HG03457 (cell line): ENCODE data around the gene OR2K2.
"Not testable (repeated sequence)": the region's sequence is repeated elsewhere in the genome, so short reads cannot be mapped to it uniquely, and the experiment has no call there.

ENCODE experiments used
- ATAC-seq: cut with Tn5 transposase; IDR thresholded peaks from one replicate; pipeline ENCODE4 v1.9.1; 2021; ENCODE audit warnings: moderate number of reproducible peaks; ENCODE audit not compliant: unreplicated experiment

The OR2K2 gene

DNA sequence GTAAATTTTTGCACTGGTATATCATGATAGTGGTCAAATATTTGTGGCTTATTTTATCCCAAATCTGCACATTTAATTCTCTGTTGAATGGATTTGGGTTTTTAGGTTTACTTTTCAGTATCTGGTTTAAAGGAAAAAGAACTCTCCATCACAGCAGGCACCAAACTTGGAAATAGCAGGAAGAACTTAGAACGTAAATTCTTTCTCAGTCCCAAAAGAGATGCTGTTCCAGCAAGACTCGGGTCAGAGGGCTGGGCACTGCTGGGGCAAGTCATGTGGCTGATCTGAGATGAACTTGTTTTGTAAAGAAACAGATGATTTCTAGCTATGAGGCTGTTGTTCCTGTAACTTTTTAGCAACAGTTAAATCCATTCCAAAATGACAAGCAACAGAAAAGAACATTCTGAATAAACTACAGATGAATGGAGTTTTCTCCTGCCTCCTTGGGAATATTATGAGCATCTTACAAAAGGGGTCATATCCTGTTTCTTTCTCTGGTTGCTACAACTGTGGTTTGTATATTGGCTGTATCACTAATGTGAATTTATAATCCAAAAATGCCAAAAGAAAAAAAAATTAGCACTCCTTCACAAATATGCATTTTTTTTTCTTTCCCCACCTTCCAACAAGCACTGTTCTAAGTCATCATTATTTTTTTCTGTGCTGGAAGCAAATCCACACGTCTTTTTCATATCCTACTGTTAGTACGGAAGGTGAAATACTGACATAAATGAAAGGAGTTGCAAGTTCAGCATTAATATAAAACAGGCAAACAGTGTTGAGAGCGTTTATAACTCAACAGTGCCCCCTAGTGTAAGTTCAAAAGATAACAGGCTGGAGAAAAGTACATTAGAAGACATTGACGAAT lies 31.1 kb downstream of the OR2K2 start:
- no peak for ATAC-seq

DNA sequence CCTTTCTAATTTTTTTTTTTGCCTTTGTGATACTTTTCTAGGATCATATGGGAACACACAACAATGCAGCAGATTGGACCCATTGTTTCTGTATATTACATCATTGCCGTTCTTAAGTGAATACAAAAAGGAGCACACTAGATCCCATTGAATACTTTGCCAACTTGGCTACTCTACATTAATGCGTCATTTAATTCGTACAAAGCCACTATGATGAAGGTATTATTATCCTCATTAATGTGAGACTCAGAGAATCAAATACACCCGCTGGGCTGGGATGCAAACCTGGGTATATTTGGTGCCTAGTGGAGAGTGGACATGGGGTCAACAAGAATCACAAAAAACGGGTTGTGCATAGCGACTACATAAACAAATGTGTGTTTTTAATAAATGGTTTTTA lies 31.9 kb downstream of the OR2K2 start:
- no peak for ATAC-seq

DNA sequence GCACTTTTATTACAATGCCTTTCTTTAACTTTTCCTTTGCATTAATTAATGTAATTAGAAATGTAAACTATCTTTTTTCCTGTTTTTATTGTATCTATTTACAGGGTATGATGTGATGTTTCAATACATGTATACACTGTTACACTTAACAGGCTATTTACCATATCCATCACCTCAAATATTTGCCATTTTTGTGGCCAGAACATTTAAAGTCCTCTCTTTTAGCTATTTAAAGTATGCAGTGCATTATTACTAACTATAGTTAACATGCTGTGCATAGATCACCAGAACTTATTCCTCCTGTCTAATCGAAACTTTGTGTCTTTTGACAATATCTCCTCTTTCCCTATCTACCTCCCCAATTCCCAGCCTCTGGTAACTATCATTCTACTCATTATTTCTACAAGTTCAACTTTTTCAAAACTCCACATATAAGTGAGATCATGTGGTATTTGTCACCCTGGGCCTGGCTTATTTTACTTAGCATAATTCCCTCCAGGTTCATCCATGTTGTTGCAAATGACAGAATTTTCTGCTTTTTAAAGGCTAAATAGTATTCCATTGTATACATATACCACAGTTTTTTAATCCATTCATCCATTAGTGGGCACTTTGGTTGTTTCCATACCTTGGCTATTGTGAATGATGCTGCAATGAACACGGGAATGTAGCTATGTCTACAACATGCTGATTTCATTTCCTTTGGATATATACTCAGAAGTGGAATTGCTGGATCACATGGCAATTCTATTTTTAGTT lies 32.8 kb downstream of the OR2K2 start:
- no peak for ATAC-seq

DNA sequence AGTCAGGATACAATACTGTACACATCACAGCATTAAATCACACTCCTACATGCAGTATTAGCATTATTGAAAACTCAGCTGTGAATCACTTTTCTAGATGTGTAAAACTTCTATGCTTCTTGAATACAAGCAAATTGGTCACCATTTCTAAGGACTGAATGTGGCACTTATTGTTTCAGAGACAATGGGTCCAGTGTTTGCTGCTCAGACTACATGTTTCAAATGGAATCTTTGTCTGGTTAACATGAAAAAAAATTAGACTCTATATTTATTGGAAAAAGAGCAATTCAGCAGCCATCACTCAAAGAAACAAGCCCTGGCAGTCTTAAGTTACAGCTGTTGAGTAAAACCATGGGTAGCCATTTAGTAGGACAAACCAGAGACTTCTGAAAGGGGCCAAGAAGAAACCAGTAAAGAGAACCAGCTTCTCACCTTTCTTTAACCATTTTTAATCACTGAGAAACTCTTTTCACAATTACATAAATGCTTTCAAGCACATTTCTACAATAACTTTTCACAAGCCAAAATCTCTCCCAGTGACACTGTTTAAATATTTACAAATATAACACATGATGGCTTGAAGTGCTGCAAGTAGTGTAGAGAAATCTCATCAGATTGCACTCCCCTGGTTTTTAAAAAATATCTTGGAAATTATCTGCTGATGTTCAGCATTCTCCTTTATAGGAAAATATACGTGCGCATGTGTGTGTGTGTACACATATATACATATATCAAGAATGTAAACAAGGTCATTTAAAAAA lies 35.2 kb downstream of the OR2K2 start:
- ATAC-seq = no peak

DNA sequence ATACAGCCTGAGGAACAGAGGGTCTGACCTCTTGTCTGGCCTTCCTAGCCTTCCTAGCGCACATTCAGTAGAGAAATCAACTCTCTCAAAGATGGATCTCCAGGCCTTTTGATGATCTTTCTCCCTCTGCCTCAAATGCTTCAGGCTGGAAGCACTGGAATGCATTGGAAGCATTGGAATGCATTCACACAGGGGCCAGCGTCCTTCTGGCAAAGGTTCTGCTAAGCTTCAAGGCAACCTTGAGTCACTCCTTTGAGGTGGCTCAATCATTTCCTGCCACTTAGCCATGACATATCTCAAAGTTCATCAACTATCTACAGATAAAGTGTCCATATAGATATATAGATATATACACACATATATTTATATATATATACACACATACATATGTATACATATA lies 42.9 kb downstream of the OR2K2 start:
- no peak for ATAC-seq

DNA sequence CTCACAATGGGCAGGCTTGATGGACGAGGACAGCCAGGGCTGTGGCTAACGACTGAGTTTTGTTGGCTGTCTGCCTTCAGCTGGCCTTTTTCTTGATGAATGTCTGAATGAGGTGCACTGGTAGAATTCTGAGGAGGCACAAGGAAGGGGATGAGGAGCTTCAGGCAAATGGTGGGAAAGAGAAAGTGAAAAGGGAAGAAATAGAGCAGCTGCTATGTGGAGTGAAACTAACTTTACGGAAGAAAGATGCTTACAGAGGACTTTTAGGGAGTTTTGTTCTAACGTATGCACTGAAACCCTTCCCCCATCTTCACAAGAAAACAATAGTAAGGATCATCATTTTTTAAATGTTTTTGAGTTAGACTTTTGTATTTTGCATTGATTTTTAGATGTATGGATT lies 45.3 kb downstream of the OR2K2 start:
- ATAC-seq = no peak

DNA sequence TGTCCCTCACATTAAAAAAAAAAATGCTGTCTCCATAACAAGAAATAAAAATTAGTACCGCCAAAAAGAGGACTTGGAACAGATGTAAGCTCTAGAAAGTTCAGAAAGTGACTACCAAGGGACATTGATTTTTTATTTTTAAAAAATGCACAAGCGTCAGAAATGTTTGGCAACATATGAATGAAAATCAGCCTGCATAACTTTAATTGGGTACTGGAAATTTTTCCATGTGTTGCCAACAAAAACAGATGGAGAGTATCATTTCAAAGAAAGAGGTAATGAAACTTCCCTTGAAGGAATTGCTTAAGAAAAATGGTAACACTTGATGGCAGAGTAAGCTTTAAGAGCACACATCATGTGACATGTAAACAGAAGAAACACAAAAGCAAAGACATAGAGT lies 47.2 kb downstream of the OR2K2 start:
- no peak for ATAC-seq

DNA sequence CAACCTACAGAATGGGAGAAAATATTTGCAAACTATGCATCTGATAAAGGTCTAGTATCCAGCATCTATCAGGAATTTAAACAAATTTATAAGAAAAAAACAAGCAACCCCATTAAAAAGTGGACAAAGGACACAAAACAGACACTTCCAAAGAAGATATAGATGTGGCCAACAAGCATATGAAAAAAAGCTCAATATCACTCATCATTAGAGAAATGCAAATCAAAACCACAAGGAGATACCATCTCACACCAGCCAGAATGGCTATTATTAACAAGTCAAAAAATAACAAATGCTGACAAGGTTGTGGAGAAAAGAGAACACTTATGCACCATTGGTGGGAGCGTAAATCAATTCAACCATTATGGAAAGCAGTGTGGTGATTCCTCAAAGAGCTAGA lies 49.2 kb downstream of the OR2K2 start:
- ATAC-seq = not testable (repeated sequence)
